ENCODE results near the gene LIG4.
"Not testable (repeated sequence)": the region's sequence is repeated elsewhere in the genome, so short reads cannot be mapped to it uniquely, and the experiment has no call there.

Gene LIG4

GRCh38 chr13:108215436-108215835, at the start of gene LIG4:
Gene LIG4 (minus strand): TSS chr13:108215536. CDS start chr13:108211268, 4,268 bp downstream.
- DNase-seq = peak; percentile 95

GRCh38 chr13:108263621-108264355, 48.5 kb upstream of the LIG4 start:
- no peak for DNase-seq

- DNase-seq = no peak
Measured at GRCh38 chr13:108257248-108257647, 41.9 kb upstream of the LIG4 start.

GRCh38 chr13:108249150-108249549, 33.8 kb upstream of the LIG4 start:
- no peak for DNase-seq

GRCh38 chr13:108230377-108230776, 15.0 kb upstream of the LIG4 start:
- no peak for DNase-seq

GRCh38 chr13:108227651-108228272, 12.4 kb upstream of the LIG4 start:
- no peak for DNase-seq

GRCh38 chr13:108226184-108226583, 10.8 kb upstream of the LIG4 start:
- no peak for DNase-seq

- no peak for DNase-seq
Measured at GRCh38 chr13:108225440-108225839, 10.1 kb upstream of the LIG4 start.

- no peak for DNase-seq
Measured at GRCh38 chr13:108223687-108224503, 8.6 kb upstream of the LIG4 start.

- no peak for DNase-seq
Measured at GRCh38 chr13:108220041-108220440, 4.7 kb upstream of the LIG4 start.

GRCh38 chr13:108218044-108218974, 3.0 kb upstream of the LIG4 start, which contains the start of gene ABHD13:
Gene ABHD13 (plus strand): TSS chr13:108218392. CDS start chr13:108229219, 10,827 bp downstream.
- peak; percentile 95 for DNase-seq

- not testable (repeated sequence) for DNase-seq
Measured at GRCh38 chr13:108217307-108218043, 2.1 kb upstream of the LIG4 start.

- peak; percentile 31 for DNase-seq
Measured at GRCh38 chr13:108214441-108215271, 680 bp downstream of the LIG4 start.

GRCh38 chr13:108213946-108214345, 1.4 kb downstream of the LIG4 start:
- DNase-seq = no peak

GRCh38 chr13:108212886-108213285, 2.5 kb downstream of the LIG4 start:
- no peak for DNase-seq

GRCh38 chr13:108210551-108210950, 4.8 kb downstream of the LIG4 start:
- DNase-seq = no peak

GRCh38 chr13:108200781-108201398, 14.4 kb downstream of the LIG4 start:
- no peak for DNase-seq

GRCh38 chr13:108195861-108196260, 19.5 kb downstream of the LIG4 start:
- DNase-seq = no peak

- no peak for DNase-seq
Measured at GRCh38 chr13:108195146-108195545, 20.2 kb downstream of the LIG4 start.

- no peak for DNase-seq
Measured at GRCh38 chr13:108194435-108194936, 20.9 kb downstream of the LIG4 start.
